Heart right ventricle (tissue), 16 donors: Measurements from ENCODE around the gene COPE. TPM values are rescaled to one million over a fixed set of nuclear protein-coding genes. Genes with fewer than 3 reads are reported as not detected.

ENCODE experiments used
- ATAC-seq, 8 donors: fragments of 200-7000 bp; cut with Tn5 transposase; one replicate each; pipeline ENCODE4 v1.9.1; 2020; ENCODE audit warnings: mild to moderate bottlenecking in 8 of 8, moderate library complexity in 8 of 8, moderate number of reproducible peaks in 1 of 8
- DNase-seq, 2 donors: peaks; one replicate each; pipeline ENCODE4 v3.0.0-alpha.2; 2020
- H3K27ac ChIP-seq, 10 donors: fragments of 200-600 bp; sonication (generic) in 2 of 10; one replicate each; pipeline versions ENCODE4 v1.5.0 to v1.8.0; 2020 to 2022; ENCODE audit warnings: mild to moderate bottlenecking in 3 of 10
- H3K27me3 ChIP-seq, 7 donors: fragments of 200-600 bp; one replicate each; pipeline ENCODE4 v1.8.0; 2021 to 2022; ENCODE audit warnings: mild to moderate bottlenecking in 2 of 7
- H3K36me3 ChIP-seq, 9 donors: fragments of 200-600 bp; sonication (generic) in 1 of 9; one replicate each; pipeline versions ENCODE4 v1.5.0 to v1.8.0; 2020 to 2022; ENCODE audit warnings: mild to moderate bottlenecking in 2 of 9
- H3K4me1 ChIP-seq, 9 donors: fragments of 200-600 bp; sonication (generic) in 1 of 9; one replicate each; pipeline versions ENCODE4 v1.5.0 to v1.8.0; 2020 to 2022; ENCODE audit warnings: mild to moderate bottlenecking in 4 of 9
- H3K4me3 ChIP-seq, 10 donors: fragments of 200-600 bp; sonication (generic) in 2 of 10; one replicate each; pipeline versions ENCODE4 v1.5.0 to v1.8.0; 2020 to 2022; ENCODE audit warnings: mild to moderate bottlenecking in 7 of 10, moderate library complexity in 2 of 10
- H3K9me3 ChIP-seq, 11 donors: fragments of 200-600 bp in 10 of 11; sonication (generic) in 2 of 11; one replicate each; pipeline versions ENCODE4 v1.5.0 to v1.8.0; 2013 to 2022; ENCODE audit warnings: mild to moderate bottlenecking in 2 of 11, control low read depth in 1 of 11, moderate library complexity in 1 of 11
- CTCF ChIP-seq, 9 donors: fragments of 200-600 bp; sonication (generic) in 2 of 9; IDR thresholded peaks; one replicate each; pipeline versions ENCODE4 v1.5.0 to v1.8.0; 2021 to 2022; ENCODE audit warnings: antibody characterized with exemption in 9 of 9, mild to moderate bottlenecking in 5 of 9, moderate library complexity in 1 of 9
- WGBS, 2 donors: extraction: QIAGEN DNeasy Blood & Tissue Kit; methylation state at CpG; one replicate each; pipeline ENCODE4 v1.1.7; 2013; ENCODE audit warnings: inconsistent platforms in 1 of 2; 5-methylcytosine and 5-hydroxymethylcytosine counted together
- intact Hi-C, 10 donors: fragments of 100-400 bp; cut with DNase I; formaldehyde crosslinking; loops; one replicate each; pipeline versions ENCODE4 v1.11.1 to v1.14.2; 2022
- polyA plus RNA-seq, 2 donors: library from polyadenylated mRNA; stranded (reverse); fragments of 200-250 nt; gene quantifications; one replicate each; pipeline ENCODE4 v1.2.3, GENCODE V29; 2013
- total RNA-seq, 10 donors: library from RNA; stranded (reverse); fragmentation: NEBNext Ultra II Directional in 3 of 10; extraction: Animal tissue kit (Norgen Biotek cat#: 25700) in 3 of 10; gene quantifications; one replicate each; pipeline versions ENCODE4 v1.2.1 to v1.2.4, GENCODE V29; 2021 to 2023
- donor health status: Arrhythmogenic right ventricular cardiomyopathy.
- donor health status: ischemic (EF 13 %, LVEDD 7.1; RV severe dilation, severe dysfunction).
- donor health status: healthy with polysubstance abuse.
- donor health status: DM: no; HTN: yes; CAD: no.
- donor health status: DM: no; HTN: no; CAD: no.
- donor health status: ischemic (EF 25% LVEDD 6.9; RV normal size, moderate dysfunction).
- donor health status: ischemic (EF 25% LVEDD 5.7; RV mildly dilated, moderate dysfunction).
- donor health status: healthy.
- donor health status: DM: yes; HTN: yes; CAD: no.
- donor health status: Ischemic cardiomyopathy.
- donor health status: ischemic (EF 35%, LVEDD 5.7; RV mildly dilated, moderate dysfunction).
- donor health status: nonischemic (EF 11% LVEDD 7.7; RV severe dilation, severe dysfunction).
- donor health status: DM: yes; HTN: yes; CAD: no.
- donor health status: PGD.
- donor health status: ischemic (EF 29% LVEDD 5.4; RV normal size, mild dysfunction).
- donor health status: nonischemic (EF 23%, LVEDD 6.1; RV moderate dilation, normal function).

Gene COPE
- total and polyA plus RNA-seq, 12 donors, result 102 to 302 (median 118) TPM

GRCh38 chr19:18865973-18866799 is 53.0 kb downstream of the COPE start:
- Histone ChIP-seq H3K9me3 (no peaks in the 10 kb centered on the region), H3K36me3 (peaks cover 5 to 73% (median 60%) of the 10 kb centered on the region in 9 donors), H3K27me3 (peaks cover 0 to 25% (median 15%) of the 10 kb centered on the region in 7 donors), H3K4me3 (no peak overlapping the region), H3K4me1 (peaks cover 0 to 29% (median 17%) of the 10 kb centered on the region in 9 donors), H3K27ac (no peak overlapping the region)
- ATAC-seq (peak; percentile 74 to 90 (median 82)), DNase-seq (peak; percentile 59 to 73)
- intact Hi-C loops, result loop anchor here in 1 of 10 donors (5.0 kb wide), 1 partner anchor 274 kb away; no protein-coding TSS in a partner anchor
- TF ChIP-seq CTCF (IDR thresholded peaks at IDR 0.05), result peak; percentile 95 to 100 (median 99)
- 41 to 45% methylated on average over 34 to 38 of the region's 38 CpGs for WGBS, 2 donors

GRCh38 chr19:18865106-18865972 is 53.8 kb downstream of the COPE start:
- H3K27ac ChIP-seq, result no peak overlapping the region
- peaks cover 12 to 82% (median 68%) of the 10 kb centered on the region in 9 donors for H3K36me3 ChIP-seq
- H3K27me3 ChIP-seq, result peaks cover 0 to 20% (median 11%) of the 10 kb centered on the region in 7 donors
- H3K4me3 ChIP-seq, result no peak overlapping the region
- DNase-seq (no peak), ATAC-seq (no peak)
- peaks cover 0 to 36% (median 20%) of the 10 kb centered on the region in 9 donors for H3K4me1 ChIP-seq
- TF ChIP-seq CTCF (IDR thresholded peaks at IDR 0.05), result no peak
- WGBS, 2 donors, result 92 to 94% methylated on average over 27 of the region's 27 CpGs
- H3K9me3 ChIP-seq, result no peaks in the 10 kb centered on the region
- intact Hi-C loops, result loop anchor here in 1 of 10 donors (5.0 kb wide), 1 partner anchor 273 kb away; no protein-coding TSS in a partner anchor

- Histone ChIP-seq H3K9me3 (no peaks in the 10 kb centered on the region), H3K27me3 (peaks cover 0 to 7% (median 0%) of the 10 kb centered on the region in 7 donors), H3K27ac (no peak overlapping the region), H3K4me3 (no peak overlapping the region), H3K36me3 (peaks cover 12 to 96% (median 80%) of the 10 kb centered on the region in 9 donors), H3K4me1 (peaks cover 0 to 37% (median 18%) of the 10 kb centered on the region in 9 donors)
- ATAC-seq (no peak), DNase-seq (no peak)
- intact Hi-C loops, result loop anchor here in 1 of 10 donors (5.0 kb wide), 1 partner anchor 262 kb away; no protein-coding TSS in a partner anchor
- WGBS, 2 donors, result 68 to 69% methylated on average over 16 of the region's 16 CpGs
- no peak for TF ChIP-seq CTCF (IDR thresholded peaks at IDR 0.05)
These were observed 55.3 kb downstream of the COPE start for GRCh38 chr19:18863843-18864362.
